ENCODE measurements around the gene NRXN3.
"Not testable (repeated sequence)": the region's sequence is repeated elsewhere in the genome, so short reads cannot be mapped to it uniquely, and the experiment has no call there.

Gene NRXN3

DNA sequence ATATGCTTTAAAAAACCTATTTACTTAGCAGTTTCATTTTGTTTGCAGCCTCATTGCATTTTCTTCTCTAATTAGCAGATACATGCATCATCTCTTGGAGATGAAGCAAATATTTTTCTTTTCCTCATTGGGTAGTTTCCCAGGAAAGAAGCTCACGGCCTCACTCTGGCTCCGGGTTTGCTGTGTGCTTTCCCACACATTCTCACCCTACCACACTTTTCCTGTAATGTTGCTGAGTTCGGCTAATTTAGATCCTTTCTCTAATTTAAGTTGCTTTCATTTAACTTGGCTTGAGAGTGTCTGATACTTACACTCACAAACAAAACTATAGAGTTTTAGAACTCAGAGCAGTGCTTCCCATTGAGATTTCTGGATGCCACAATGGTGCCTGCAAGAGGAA, 928.2 kb downstream of the NRXN3 start:
- DNase-seq = no peak

DNA sequence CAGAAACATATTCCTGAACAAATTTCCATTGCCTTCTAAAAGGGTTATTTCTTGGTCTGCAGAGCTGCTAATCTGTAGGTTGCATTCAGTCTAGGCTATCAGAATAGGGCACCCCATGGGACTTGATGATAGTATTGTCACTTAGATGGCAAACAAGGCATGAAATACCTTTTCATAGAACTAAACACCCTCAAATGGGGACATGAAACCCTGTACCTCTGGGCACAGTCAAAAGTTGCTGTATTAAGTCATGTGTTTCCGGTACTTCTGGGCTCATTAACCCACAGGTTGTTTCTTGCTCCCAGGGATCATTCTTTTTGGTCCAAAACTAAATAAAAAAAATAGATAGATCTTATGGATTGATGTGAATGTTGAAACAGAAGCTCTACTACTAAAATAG, 930.4 kb downstream of the NRXN3 start:
- no peak for DNase-seq

DNA sequence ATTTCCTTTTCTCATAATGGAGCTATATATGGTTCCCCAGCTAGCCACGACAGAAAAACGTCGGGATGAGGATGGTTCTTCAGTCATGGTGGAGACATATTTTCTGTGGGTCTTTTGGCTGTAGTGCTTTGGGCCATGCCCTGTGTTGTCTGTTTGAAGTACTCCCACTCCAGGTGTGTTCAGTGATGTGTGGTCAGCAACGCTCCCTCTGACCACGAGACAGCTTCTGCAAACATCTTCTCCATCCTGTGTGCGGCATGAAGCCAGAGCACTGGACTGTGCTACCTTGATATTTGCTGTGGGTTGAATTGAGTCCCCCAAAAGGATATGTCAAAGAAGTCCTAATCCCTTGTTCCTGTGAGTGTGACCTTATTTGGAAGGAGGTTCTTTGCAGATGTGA, 931.2 kb downstream of the NRXN3 start:
- DNase-seq = no peak

DNA sequence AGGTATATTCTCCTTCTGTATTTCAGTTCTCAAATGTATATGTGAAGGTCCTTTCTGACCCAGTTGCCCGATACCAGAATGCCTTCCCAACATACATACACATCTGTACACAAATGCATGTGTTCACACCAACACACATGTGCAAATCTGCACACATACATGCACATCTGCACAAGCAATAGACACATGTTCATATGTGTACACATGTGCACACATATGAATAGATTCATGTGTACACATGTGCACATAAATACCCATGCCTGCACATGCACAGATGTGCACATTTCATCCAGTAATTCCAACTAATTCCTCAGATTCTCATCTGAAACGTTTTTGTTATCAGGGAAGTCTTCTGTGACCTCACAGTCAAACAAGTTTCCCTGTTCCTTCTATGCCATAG, 933.6 kb downstream of the NRXN3 start:
- no peak for DNase-seq

DNA sequence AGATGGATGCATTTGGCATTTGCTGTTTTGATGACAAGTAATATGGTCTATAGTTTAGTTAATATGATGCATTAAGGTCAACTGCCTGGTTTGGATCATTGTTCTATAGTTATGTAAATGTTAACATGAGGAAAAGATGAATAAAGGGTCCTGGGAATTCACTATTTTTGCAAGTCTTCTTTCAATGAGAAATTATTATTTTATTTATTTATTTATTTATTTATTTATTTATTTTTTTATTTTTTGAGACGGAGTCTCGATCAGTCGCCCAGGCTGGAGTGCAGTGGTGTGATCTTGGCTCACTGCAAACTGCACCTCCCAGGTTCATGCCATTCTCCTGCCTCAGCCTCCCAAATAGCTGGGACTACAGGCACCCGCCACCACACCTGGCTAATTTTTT, 940.4 kb downstream of the NRXN3 start:
- DNase-seq = not testable (repeated sequence)

DNA sequence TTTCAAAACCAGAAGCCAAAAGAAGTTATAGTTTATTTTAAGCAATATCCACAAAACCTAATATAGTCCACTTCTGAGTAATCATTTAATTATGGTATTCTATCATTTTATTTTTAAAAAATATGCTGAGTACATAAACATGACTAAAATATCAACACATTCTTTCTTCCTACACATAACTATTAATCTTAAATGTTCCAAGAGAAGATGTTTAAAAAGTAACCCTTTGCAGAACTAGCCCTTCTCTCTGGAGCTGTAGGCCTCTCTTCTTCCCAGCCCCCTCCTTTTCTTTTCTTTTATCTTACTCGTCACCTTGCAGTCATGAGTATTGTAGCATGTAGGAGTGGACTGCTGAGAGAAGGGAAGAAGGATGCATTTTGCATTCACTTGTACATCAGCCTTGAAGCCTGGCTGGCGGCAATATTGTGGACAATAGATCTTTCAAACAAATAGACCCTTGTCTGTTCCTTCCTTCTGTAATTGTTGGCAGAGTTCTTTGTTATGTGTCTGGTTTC, 941.9 kb downstream of the NRXN3 start:
- DNase-seq = no peak

DNA sequence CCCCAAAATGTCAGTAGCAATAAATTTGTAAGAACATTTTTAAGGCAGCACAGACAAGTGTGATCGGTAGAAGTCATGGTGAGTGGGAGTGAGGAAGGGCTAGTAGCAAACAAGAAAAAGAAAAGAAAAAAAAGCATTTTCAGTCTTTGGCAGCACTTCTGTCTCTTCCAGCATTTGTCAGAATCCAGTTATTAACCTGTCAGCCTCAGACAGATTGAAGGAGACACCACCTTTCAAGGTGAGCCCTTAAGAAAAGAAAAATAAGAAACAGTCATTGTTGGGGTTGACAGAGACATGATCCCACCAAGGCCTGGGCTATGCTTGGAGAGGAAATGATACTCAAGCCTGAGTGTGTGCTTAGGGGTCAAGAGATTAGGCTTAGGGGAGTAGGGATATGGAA, 947.4 kb downstream of the NRXN3 start:
- DNase-seq = no peak

DNA sequence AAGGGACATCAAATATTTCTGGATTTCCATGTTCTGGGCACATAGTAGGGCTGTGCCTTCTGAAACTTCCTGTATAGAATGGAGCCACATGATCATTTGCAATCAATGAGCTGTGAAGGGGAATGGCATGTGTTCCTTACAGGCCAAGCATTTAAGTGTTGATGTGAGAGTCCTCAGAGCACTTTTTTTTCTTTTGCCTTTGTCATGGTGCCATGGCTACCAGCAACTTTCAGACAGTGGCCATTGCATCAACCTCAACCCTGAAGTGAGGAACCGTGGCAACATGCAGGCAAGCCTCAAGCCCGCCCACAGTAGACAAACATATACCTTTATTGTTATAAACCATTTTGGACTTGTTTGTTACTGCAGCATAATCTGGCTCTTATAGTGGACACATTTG, 948.1 kb downstream of the NRXN3 start:
- DNase-seq = no peak

DNA sequence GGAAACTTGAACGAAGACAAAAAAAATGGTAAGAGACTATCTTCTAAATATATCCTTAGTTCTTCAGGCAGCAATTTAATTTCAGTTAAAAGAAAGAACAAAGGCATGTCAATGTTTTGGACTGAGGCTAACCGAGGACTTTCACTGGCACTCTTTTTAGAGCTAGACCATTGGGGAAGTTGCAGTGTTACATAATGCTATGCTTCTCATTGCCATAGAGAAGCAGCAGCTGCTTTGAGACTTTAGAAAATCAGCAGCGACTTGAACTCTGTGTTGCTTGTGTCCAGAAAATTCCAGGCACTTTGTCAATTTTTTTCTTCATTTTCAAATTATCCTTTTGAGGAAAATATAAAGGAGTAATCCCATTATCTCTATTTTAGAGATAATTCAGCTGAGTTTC, 964.2 kb downstream of the NRXN3 start:
- no peak for DNase-seq

DNA sequence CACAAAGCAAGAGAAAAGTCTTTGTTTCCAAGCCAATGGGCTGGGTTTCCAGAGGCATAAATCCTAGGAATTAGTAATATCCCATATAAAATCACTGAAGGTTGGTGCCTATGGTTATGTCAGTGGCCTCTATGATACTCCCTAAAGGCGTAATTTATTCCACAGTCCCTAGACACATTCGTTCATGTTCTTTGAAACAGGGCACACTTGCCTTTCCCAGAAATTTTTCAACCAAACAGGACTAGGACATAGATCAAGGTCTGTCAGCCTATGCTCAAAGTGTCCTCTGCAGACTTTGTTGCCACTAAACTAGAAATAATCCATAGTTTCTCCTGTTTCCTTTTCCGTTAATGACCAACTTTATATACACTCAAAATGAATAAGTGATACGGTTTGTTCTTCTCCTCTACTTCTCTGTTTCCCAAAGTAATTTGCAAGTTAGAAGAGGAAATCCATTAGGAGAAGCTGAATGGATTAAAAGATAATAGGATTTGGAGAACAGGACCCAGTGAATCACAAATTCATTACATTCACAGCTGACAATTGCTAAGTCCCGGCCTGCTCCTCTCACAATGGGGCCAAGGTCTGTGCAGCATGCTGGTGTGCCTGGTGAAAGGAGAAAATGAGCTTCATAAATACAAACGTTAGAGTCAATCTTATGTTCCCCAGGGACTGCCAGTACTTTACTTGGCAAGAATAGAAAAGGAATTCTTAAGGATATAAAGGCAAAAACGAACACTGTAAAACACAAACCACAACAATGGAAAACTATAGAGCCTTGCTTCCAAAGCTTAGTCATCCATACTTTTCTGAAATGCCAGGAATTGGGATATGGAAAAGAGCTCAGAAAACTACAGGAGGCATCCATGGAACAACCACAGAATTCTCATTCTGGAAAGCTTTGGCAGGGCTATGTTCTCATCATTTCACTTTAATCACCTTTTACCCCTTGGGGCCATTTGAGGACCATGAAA, 966.2 kb downstream of the NRXN3 start:
- DNase-seq = no peak

DNA sequence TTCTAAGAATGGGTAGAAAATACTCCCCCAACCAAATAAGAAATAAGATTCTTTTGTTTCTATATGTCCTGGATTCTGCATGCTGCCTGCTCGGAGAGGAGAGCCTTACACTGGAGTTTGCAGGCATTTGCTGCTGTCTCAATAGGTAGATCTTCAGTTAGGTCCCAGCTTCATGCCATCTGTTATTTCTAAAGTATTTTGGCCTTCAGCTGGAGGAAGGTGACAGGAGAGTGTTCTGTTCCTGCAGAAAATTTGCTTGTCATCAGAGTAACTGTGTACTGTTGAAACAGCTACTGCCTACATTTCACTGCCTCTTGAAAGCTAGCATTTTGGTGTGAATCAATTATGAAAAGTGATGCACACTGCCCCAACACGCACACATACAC, 966.9 kb downstream of the NRXN3 start:
- no peak for DNase-seq

DNA sequence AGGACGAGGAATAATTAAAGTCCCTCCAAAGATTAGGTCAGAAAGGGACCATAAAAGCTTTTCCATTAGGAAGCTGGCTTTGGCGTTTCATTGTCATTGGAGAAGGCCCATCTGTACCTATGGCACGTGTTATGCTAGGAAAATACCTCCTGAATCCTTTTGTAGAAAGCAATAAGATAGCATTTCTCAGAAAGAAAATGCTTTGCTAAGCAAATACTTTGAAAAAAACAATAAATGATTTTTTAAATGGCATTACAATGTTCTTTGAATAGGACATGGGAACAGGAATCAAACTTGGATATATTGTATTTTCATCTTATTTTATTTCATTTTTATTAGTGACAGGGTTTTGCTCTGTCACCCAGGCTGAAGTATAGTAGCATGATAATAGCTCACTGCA, 967.7 kb downstream of the NRXN3 start:
- DNase-seq = no peak

DNA sequence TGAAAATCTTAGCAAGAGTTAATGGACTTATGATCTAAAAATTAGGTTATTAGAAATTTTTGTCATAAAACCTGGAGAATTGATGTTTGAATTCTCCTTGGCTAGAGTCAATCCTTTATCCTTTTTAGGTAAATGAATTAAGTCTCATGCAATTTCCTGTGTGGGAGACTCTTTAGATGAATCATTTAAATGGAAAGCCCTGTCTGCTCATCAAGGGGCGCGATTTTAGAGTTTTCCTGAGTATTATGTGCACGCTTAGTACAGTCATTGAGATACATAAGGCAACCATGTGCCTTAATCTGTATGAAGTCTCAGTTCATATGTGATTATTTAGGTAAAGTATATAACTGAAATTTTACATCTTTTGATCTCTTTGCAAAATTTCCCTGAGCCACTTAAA, 974.7 kb downstream of the NRXN3 start:
- DNase-seq = no peak

DNA sequence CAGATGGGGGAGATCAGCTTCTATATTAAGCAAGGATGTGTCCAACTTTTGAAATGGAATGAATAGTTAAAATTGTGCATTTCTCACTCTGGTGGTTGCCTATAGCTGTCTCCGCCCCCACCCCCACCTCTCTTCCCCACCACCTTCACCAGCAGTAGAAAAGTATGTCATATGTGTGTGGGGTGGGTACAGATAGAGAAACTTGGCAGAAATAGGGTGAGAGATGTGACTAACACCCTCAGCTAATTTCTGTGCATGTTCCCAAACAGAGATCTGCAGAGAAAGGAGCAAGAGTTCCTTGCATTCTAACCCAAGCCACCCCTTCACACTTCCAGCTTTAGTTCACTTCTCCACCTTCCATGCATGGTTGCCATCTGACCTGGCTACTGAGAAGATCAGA, 980.1 kb downstream of the NRXN3 start:
- no peak for DNase-seq

DNA sequence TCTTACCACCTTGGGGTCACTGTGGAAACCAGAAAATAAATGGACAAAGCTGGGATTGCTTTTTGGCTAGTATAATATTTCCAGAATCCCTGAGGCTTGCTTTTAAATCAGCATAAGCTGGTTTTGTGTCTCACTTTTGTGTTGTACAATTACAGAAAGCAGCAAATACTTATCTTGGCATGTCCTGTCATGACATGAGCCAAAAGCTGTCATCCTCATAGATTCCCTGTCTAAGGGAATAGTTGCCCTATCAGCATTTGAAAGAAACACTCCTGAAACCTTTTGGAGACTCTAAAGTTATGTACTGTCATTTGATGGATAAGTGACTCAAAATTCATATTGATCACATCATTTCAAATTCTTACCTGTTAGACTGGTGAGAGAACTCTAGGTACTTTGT, 987.2 kb downstream of the NRXN3 start:
- no peak for DNase-seq

DNA sequence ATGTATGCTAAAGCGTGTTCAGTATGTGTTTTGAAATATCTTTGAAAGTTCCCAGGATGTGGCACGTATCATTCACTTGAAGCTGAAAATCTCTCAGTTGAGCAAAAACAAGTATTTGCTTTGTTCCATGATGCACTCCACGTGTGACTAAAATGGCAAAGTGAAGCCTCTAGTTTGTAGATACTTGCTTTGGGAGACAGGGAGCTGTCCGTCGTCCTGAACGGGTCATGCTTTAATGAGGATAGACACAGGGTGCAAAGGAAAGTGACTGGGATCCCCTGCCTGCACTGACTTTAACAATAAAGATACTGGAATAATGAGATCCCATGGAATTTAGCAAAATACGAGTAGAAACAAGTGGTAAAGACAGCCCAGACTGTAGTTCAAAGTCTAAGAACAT, 991.4 kb downstream of the NRXN3 start:
- DNase-seq = no peak

DNA sequence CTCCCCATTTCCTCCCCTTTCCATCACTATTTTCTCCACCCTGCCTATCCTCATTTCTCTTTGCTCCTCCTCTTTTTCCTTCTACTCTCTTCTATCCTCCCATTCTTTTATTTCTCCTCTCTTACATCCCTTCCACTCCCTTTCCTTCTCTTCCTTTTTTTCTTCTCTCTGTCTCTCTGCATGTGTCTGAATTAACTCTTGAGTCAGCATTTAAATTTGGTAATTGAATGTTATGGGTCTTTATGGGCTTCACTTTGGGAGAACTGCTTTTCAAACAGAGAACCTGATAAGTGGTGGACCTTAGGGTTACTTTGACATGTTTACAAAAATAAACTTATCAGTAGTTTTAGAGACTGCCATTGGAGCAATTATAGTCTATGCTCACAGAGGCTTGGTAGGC, 992.7 kb downstream of the NRXN3 start:
- no peak for DNase-seq

DNA sequence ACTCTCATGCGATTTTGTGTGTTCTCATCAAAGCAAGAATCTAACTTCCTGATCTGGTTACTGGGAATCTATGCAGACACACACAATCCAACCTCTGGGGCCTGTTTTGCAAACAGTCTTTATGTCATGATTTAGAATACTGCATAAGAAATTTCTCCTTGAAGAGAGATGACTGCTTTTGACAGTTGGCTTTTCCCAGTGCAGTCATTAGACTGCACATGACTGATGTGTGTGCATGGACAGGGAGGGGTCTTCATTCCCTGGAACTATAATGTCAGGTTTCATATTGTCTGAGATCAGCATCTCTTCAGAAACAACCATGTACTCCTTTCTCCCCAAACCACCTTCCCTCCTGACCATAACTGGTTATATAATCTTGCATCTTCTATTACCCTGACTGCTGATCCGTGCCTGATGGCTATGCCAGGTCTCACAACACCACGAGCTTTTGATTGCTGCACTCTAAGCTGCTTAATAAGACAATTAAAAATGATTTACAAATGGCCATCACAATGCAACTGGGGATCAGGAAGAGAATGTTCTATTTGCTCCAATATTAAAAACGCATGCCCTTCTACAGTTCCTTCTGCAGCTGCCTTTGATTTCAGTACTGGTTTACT, 995.4 kb downstream of the NRXN3 start:
- no peak for DNase-seq

DNA sequence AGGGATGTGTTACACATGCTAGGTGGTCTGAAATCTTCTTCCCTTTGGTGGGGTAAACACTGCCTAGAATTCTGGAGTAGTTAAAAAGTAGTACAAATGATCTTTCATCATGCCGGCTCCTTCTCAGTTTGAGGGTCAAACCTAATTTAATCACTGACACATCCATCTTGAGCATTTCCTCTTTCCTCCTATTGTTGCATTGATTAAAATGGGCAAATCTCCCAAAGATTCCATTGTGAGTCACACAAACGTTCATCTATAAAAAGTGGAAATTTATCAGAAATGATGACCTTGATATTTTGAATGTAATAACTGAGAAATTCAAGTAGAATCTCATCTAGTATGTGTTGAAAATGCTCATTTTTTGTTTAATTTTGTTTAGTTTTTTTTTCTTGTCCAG, 996.0 kb downstream of the NRXN3 start:
- no peak for DNase-seq

DNA sequence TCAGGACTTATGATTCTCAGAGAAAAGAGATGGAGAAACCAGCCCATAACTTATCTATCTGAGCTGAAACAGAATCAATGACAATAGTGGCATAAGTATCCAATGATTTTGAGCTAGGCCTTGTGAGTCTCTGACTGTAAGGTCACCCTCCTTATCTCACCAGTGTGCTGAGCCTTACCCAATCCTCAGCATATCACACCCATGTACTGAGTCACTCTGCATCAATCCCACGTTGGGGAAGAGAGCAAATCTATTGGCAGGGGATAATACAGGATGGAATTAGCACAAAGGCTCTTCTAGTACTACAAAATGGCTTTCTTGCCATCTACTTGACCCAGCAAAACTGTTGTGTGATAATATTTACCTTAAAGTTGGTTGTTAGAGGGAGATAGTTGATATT, 997.8 kb downstream of the NRXN3 start:
- no peak for DNase-seq

DNA sequence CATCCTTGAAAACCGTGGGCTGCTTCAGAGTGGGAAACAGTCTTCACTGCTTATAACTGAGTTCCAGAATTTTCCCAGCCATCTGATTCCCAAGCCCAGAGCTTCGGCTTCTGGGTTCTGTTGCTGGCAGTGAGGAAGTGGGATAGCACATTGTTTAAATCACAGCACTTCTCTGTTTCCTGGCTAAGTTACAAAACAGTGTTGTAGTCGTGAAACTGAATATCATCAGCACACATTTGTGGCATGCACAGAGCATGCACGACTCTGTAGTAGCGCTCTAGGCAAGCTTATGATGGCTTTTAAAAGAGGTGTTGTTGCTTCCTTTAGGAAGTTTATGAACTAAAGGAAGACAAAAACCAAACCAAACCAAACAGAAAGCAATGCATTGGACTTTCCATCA, 1005.5 kb downstream of the NRXN3 start:
- DNase-seq = no peak

DNA sequence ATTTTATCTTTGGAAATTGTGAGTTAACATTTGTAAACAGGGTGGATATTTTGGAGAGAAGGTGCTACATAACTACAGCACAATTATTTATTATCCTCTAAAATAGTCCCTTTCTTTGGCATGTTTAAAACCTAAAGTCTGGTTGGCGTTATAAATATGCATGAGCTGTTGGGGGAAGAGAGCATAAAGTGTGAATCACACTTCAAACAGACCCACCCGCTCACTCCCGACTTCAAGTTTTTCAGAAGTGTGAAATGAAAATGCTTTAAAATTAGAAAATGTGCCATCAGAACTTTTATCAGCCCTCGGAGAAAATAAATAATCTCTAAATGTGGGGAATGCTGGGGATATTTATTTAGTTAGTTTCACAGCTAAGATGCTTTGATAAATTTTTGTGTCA, 1006.9 kb downstream of the NRXN3 start:
- no peak for DNase-seq

DNA sequence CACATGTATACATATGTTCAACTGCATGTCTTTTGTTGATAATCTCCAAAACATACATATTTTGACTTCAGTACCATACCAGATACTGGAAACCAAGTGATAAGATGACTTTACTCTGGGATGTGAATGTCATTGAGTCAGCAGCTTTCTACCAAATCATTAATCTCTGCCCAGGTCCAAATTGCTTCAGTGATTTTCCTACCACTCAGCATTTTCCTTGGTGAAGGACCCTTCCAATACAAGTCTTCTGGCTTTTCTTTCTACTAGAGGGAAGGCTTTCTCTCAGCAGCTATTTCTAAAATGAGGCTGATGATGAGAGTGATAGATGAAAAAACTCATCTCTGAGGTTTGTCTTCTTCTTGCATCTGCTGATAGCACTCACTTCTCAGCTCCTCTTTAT, 1008.5 kb downstream of the NRXN3 start:
- DNase-seq = no peak

DNA sequence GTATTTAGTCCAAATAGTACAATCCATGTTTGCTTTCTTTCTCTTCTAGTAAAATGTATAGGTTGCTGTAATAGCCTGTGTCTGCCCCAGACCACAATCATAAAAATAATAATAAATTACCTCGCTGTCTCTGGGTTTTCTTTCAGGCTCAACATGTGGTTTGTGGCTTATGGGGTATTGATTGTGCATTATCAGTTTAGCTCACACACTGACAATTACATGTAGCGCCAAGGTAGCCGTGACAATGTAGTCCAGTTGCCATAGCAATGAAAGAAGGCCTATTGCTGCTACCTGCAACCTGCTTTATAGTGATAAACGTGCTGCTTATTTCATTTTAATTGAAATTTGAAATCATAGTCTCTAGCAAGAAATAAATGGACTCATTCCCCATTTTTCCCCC, 1009.8 kb downstream of the NRXN3 start:
- no peak for DNase-seq

DNA sequence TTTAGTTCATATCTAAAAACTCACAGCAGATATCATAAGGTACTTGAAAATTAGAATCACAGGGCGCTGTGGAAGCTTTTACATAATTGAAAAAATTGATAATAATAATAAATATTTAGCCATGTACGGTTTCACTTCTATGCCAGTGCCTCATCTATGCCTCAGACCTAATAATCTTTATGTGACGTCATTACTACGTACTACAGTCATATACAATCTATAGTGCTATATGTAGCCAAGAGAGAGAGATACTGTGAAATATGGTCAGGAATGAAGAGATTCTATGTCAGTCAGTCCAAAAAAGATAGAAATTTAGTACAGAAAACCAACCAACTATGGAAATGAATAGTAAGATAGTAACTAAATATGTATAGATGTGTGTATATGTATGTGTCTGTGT, 1010.5 kb downstream of the NRXN3 start:
- no peak for DNase-seq

Measured in stimulated activated CD4-positive, alpha-beta T cell treated with anti-CD3 and anti-CD28 coated beads, Interleukin-15, amount 100 ng/mL, for 24 hours (primary cell).